Naive B cell (primary cell): Measurements from ENCODE around the gene STT3B. TPM values are rescaled to one million over a fixed set of nuclear protein-coding genes. Genes with fewer than 3 reads are reported as not detected.

ENCODE experiments used
- ATAC-seq, 2 donors: fragments of 150-1000 bp; cut with Tn5 transposase; 2 replicates each; pipeline ENCODE4 v1.10.0; 2021; ENCODE audit warnings: low read depth in 2 of 2, mild to moderate bottlenecking in 2 of 2, moderate library complexity in 2 of 2
- DNase-seq: peaks from one replicate; pipeline ENCODE4 v3.0.0; 2022
- H3K27ac Mint-ChIP-seq, 6 donors: one replicate each; pipeline ENCODE4 v1.8.0; 2020 to 2022; ENCODE audit warnings: mild to moderate bottlenecking in 6 of 6, mixed read lengths in 6 of 6, moderate library complexity in 5 of 6, inconsistent platforms in 2 of 6
- H3K27me3 Mint-ChIP-seq, 3 donors: one replicate each; pipeline ENCODE4 v1.8.0; 2021 to 2022; ENCODE audit warnings: mixed read lengths in 3 of 3, mild to moderate bottlenecking in 1 of 3
- H3K36me3 Mint-ChIP-seq, 2 donors: one replicate each; pipeline ENCODE4 v1.8.0; 2020 to 2022; ENCODE audit warnings: mixed read lengths in 2 of 2, inconsistent platforms in 1 of 2, mild to moderate bottlenecking in 1 of 2
- H3K4me1 Mint-ChIP-seq, 3 donors: one replicate each; pipeline ENCODE4 v1.8.0; 2020 to 2022; ENCODE audit warnings: mixed read lengths in 3 of 3, inconsistent platforms in 1 of 3, mild to moderate bottlenecking in 1 of 3, moderate library complexity in 1 of 3
- H3K4me3 Mint-ChIP-seq, 8 donors: one replicate each; pipeline ENCODE4 v1.8.0; 2020 to 2022; ENCODE audit warnings: mild to moderate bottlenecking in 8 of 8, mixed read lengths in 8 of 8, moderate library complexity in 8 of 8, inconsistent platforms in 2 of 8
- H3K9me3 Mint-ChIP-seq, 7 donors: one replicate each; pipeline ENCODE4 v1.8.0; 2020 to 2022; ENCODE audit warnings: mixed read lengths in 7 of 7, mild to moderate bottlenecking in 5 of 7, inconsistent platforms in 2 of 7, moderate library complexity in 1 of 7
- polyA plus RNA-seq, 6 donors: library from polyadenylated mRNA; unstranded; fragments of 300-500 nt; fragmentation: Illumina TruSeq; gene quantifications; one replicate each; pipeline ENCODE4 v1.2.3, GENCODE V29; 2021; ENCODE audit warnings: low read depth in 6 of 6

STT3B gene
- polyA plus RNA-seq = 10 to 100 TPM; 58.0 to 80.3 (median 67.7) TPM

DNA sequence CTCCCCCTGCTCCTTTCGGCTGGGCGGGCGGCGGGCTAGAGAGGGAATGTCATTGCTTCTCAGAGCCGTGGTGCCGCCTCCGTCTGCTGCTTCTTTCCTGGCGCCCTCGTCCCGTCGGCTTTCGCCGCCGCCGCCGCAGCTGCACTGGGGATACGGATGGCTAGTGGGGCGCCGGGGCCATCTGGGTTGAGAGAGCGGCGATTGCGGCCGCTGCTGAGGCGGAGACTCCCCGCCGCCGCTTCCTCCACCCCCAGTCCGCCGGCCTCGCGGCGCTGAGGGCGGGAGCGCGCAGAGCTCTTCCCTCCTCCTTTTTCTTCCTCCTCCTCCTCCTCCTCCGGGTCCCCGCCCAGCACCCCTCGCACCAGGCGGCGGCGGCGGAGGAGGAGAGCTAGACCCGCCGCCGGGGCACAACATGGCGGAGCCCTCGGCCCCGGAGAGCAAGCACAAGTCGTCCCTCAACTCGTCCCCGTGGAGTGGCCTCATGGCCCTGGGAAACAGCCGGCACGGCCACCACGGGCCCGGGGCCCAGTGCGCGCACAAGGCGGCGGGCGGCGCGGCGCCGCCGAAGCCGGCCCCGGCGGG lies at the start of gene STT3B:
TSS of gene STT3B (plus strand) at position 339 of the 582 bp plus-strand sequence. CDS start at position 413, 74 bp downstream.
- no peaks in the 10 kb centered on the region for H3K9me3 Mint-ChIP-seq
- H3K36me3 Mint-ChIP-seq = no peaks in the 10 kb centered on the region
- peak within 1 kb of the TSS in 5 of 6 donors; percentile 99 to 100 (median 99) for H3K27ac Mint-ChIP-seq
- peaks cover 27 to 31% (median 31%) of the 10 kb centered on the region in 3 donors for H3K4me1 Mint-ChIP-seq
- DNase-seq = no peak
- no peaks in the 10 kb centered on the region for H3K27me3 Mint-ChIP-seq
- H3K4me3 Mint-ChIP-seq = peak within 1 kb of the TSS in 6 of 8 donors; percentile 97 to 100 (median 98)
- peak; percentile 35 to 39 for ATAC-seq

DNA sequence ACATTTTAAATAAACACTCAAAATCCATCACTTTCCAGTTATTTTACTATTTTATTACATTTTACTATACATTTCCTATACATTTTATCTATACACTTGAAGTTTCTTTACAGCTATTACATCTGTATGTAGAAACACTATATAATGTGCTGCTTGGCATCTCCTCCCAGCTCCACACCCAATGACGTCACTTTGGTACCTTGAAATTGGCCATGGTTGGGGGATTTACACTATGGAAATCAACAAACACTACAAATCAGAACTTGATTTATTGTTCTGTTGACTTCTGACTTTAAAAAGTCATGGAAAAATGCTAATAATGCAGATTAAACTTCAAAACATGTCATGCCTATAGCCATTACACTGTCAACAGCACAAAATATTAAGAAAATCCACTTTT lies 48.9 kb upstream of the STT3B start:
- Mint-ChIP-seq H3K9me3 (peaks cover 0 to 12% (median 4%) of the 10 kb centered on the region in 7 donors), H3K36me3 (peaks cover 0 to 8% of the 10 kb centered on the region in 2 donors), H3K27me3 (no peaks in the 10 kb centered on the region), H3K4me3 (no peak overlapping the region), H3K27ac (no peak overlapping the region), H3K4me1 (peaks cover 0 to 3% (median 0%) of the 10 kb centered on the region in 3 donors)
- DNase-seq (no peak), ATAC-seq (no peak)

- Mint-ChIP-seq H3K9me3 (peaks cover 3 to 18% (median 8%) of the 10 kb centered on the region in 7 donors), H3K27ac (no peak overlapping the region), H3K4me3 (no peak overlapping the region), H3K4me1 (peaks cover 0 to 3% (median 0%) of the 10 kb centered on the region in 3 donors), H3K36me3 (peaks cover 5 to 8% of the 10 kb centered on the region in 2 donors), H3K27me3 (no peaks in the 10 kb centered on the region)
- DNase-seq (no peak), ATAC-seq (no peak)
Observed at GRCh38 chr3:31485196-31485595, 47.5 kb upstream of the STT3B start.

DNA sequence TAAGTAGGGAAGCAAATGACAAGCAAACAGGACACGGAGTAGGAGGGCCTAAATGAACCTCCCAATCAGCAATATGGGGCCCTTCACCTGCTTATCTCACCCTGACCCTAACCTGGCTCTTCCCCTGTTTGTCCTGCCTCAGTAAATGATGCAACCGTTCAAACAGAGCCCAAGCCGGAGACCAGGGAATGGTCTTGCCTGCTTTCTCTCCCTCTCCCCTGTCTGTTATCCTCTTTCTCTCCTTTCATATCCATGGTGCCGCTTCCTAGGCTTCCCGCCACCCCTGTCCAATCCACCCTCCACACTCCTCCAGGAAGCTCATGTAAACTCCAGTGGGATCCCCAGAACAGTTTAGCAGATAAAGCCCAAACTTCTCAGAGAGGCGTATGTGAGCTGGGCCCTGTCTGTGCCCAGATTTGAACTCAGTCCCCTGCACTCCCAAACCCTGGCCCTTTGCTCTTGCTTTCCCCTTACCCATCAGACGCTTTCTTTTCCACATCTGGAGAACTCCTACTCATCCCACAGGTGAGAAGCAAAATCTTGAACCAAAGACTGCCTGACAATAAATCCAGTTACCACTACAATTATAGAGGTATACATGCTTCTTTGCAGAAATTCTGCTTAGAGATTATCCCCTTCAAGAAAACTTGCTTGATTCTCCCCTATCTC lies 45.7 kb upstream of the STT3B start:
- ATAC-seq = no peak
- no peak for DNase-seq
- Mint-ChIP-seq H3K27ac (peak overlapping the region in 1 of 6 donors; percentile 80), H3K4me3 (no peak overlapping the region), H3K9me3 (peaks cover 0 to 27% (median 15%) of the 10 kb centered on the region in 7 donors), H3K27me3 (no peaks in the 10 kb centered on the region), H3K36me3 (peaks cover 0 to 6% of the 10 kb centered on the region in 2 donors), H3K4me1 (peaks cover 0 to 3% (median 0%) of the 10 kb centered on the region in 3 donors)

GRCh38 chr3:31488475-31489017 lies 44.2 kb upstream of the STT3B start:
- DNase-seq (no peak), ATAC-seq (no peak)
- H3K9me3 Mint-ChIP-seq = peaks cover 4 to 33% (median 21%) of the 10 kb centered on the region in 7 donors
- peaks cover 0 to 3% (median 0%) of the 10 kb centered on the region in 3 donors for H3K4me1 Mint-ChIP-seq
- H3K27ac Mint-ChIP-seq = peak overlapping the region in 1 of 6 donors; percentile 9
- no peak overlapping the region for H3K4me3 Mint-ChIP-seq
- peaks cover 6 to 8% of the 10 kb centered on the region in 2 donors for H3K36me3 Mint-ChIP-seq
- H3K27me3 Mint-ChIP-seq = no peaks in the 10 kb centered on the region

DNA sequence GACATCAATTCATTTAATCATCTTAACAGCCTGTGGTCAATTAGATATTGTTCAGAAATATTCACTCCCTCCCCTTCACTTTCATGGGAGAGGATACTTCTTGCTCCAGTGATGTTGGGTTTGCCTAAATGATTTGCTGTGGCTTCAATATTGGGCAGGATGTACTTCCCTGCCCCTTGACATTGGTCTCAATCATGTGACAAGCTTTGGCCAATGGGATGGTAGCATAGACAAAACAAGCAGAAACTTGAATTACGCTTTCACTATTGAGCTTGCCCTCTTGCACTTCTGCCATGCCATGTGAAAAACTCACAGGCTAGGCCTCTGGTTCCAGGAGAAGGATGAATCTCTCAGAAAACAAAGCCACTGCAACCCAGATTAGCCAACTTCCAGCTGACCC lies 42.2 kb upstream of the STT3B start:
- Mint-ChIP-seq H3K27me3 (no peaks in the 10 kb centered on the region), H3K36me3 (peaks cover 6 to 8% of the 10 kb centered on the region in 2 donors)

GRCh38 chr3:31491660-31492059 lies 41.1 kb upstream of the STT3B start:
- DNase-seq (no peak), ATAC-seq (no peak)
- Mint-ChIP-seq H3K27me3 (no peaks in the 10 kb centered on the region), H3K36me3 (peaks cover 6 to 8% of the 10 kb centered on the region in 2 donors), H3K4me1 (no peaks in the 10 kb centered on the region), H3K4me3 (no peak overlapping the region), H3K9me3 (peaks cover 4 to 33% (median 21%) of the 10 kb centered on the region in 7 donors), H3K27ac (no peak overlapping the region)

More for the DNA sequence above, 42.2 kb upstream of the STT3B start:
- DNase-seq (no peak), ATAC-seq (no peak)
- Mint-ChIP-seq H3K27ac (no peak overlapping the region), H3K9me3 (peaks cover 4 to 33% (median 21%) of the 10 kb centered on the region in 7 donors), H3K4me3 (no peak overlapping the region), H3K4me1 (peaks cover 0 to 3% (median 0%) of the 10 kb centered on the region in 3 donors)

- Mint-ChIP-seq H3K9me3 (peaks cover 4 to 32% (median 21%) of the 10 kb centered on the region in 7 donors), H3K4me1 (no peaks in the 10 kb centered on the region), H3K27me3 (no peaks in the 10 kb centered on the region), H3K4me3 (no peak overlapping the region), H3K27ac (no peak overlapping the region), H3K36me3 (peaks cover 6 to 8% of the 10 kb centered on the region in 2 donors)
- DNase-seq = no peak
- no peak for ATAC-seq
Observed at GRCh38 chr3:31493149-31493548, 39.6 kb upstream of the STT3B start.

GRCh38 chr3:31495971-31496665 lies 36.6 kb upstream of the STT3B start:
- Mint-ChIP-seq H3K9me3 (peaks cover 4 to 11% (median 6%) of the 10 kb centered on the region in 7 donors), H3K4me1 (no peaks in the 10 kb centered on the region), H3K27ac (no peak overlapping the region), H3K4me3 (no peak overlapping the region), H3K36me3 (peaks cover 0 to 8% of the 10 kb centered on the region in 2 donors), H3K27me3 (no peaks in the 10 kb centered on the region)
- DNase-seq = no peak
- ATAC-seq = no peak

DNA sequence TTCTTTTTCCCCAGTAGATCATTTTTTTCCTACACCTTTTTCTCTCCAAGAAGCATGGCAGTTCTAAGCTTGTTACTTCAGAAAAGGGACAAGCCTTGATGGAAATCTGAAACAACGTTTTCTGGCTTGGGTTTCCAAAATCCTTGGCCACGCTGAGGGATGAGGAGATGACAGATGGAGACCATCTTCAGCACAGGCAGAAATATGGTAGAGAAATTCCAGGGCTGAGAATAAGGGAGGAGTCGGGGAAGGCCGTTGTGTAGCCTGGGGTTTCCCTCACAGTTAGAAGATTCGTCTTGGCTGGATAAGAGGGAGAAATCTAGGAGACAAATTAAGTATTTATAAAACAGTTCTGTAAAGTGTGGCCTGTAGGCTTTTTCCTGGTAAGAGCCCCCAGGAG lies 33.9 kb upstream of the STT3B start:
- Mint-ChIP-seq H3K9me3 (peaks cover 0 to 2% (median 0%) of the 10 kb centered on the region in 7 donors), H3K27me3 (no peaks in the 10 kb centered on the region), H3K36me3 (no peaks in the 10 kb centered on the region), H3K4me3 (no peak overlapping the region), H3K27ac (no peak overlapping the region), H3K4me1 (no peaks in the 10 kb centered on the region)
- DNase-seq (no peak), ATAC-seq (no peak)

GRCh38 chr3:31499281-31499680 lies 33.4 kb upstream of the STT3B start:
- no peak for ATAC-seq
- no peaks in the 10 kb centered on the region for H3K36me3 Mint-ChIP-seq
- DNase-seq = no peak
- H3K9me3 Mint-ChIP-seq = no peaks in the 10 kb centered on the region
- H3K4me1 Mint-ChIP-seq = no peaks in the 10 kb centered on the region
- H3K27ac Mint-ChIP-seq = no peak overlapping the region
- no peak overlapping the region for H3K4me3 Mint-ChIP-seq
- no peaks in the 10 kb centered on the region for H3K27me3 Mint-ChIP-seq

GRCh38 chr3:31502803-31503221 lies 29.9 kb upstream of the STT3B start:
- H3K27me3 Mint-ChIP-seq = peaks cover 0 to 6% (median 5%) of the 10 kb centered on the region in 3 donors
- no peaks in the 10 kb centered on the region for H3K9me3 Mint-ChIP-seq
- DNase-seq (no peak), ATAC-seq (no peak)
- H3K27ac Mint-ChIP-seq = no peak overlapping the region
- no peaks in the 10 kb centered on the region for H3K36me3 Mint-ChIP-seq
- no peak overlapping the region for H3K4me3 Mint-ChIP-seq
- peaks cover 7 to 16% (median 11%) of the 10 kb centered on the region in 3 donors for H3K4me1 Mint-ChIP-seq

DNA sequence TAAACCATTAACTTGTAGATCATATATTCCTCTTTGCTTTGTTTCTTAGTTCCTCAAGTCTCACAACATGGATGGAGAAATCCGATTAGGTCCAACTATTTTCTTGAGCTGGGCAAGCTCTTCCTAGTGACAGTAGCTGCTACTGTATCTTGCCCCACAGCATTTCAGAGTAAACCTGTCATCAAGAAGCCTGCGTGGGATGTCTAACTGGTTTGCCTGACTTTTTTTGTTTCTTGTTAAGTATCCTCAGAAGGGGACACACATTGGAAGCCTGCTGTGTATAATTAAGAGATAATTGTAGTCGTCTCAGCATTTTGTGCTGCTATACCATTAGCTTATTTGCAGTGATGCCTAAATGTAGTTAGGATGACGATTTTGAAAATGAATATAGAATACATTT lies 29.3 kb upstream of the STT3B start:
- Mint-ChIP-seq H3K4me1 (peaks cover 7 to 18% (median 13%) of the 10 kb centered on the region in 3 donors), H3K4me3 (no peak overlapping the region), H3K27me3 (peaks cover 0 to 6% (median 5%) of the 10 kb centered on the region in 3 donors), H3K27ac (no peak overlapping the region), H3K36me3 (no peaks in the 10 kb centered on the region), H3K9me3 (no peaks in the 10 kb centered on the region)
- ATAC-seq (no peak), DNase-seq (no peak)
